Measurements from ENCODE around the gene EID3. TPM values are rescaled to one million over a fixed set of nuclear protein-coding genes. Genes with fewer than 3 reads are reported as not detected.

Gene EID3
- 12.6 TPM for total RNA-seq

GRCh38 chr12:104303538-104304151, at the start of gene EID3:
Gene EID3, plus strand, starts transcription at chr12:104303739. Its CDS starts 196 bp downstream, at chr12:104303935.

Other genes starting within 250 kb of the EID3 start
- gene HCFC2, start 239.2 kb upstream of the EID3 start, total RNA-seq, result 58.9 TPM
- gene NFYB, start 165.5 kb upstream of the EID3 start, total RNA-seq, result 51.7 TPM
- 66.8 TPM for gene TXNRD1, start 88.0 kb upstream of the EID3 start, total RNA-seq
- gene CHST11, start 153.2 kb downstream of the EID3 start, total RNA-seq, result 13.0 TPM

Measured in camera-type eye (tissue), 1 donor.